Keratinocyte (primary cell): Measurements from ENCODE around the gene NRSN1. TPM values are rescaled to one million over a fixed set of nuclear protein-coding genes. Genes with fewer than 3 reads are reported as not detected.

Experiments used
- DNase-seq: peaks from one replicate; pipeline ENCODE4 v3.0.0-alpha.2; 2011; ENCODE audit warnings: low read depth, missing footprints, low spot score
- FAIRE-seq: peaks from 2 replicates; lab custom pipeline; 2011; peaks lifted over from hg19 to GRCh38; lab: Jason Lieb, UNC
- H2AFZ ChIP-seq: 2 replicates; pipeline ENCODE4 v1.6.0; 2012; ENCODE audit warnings: low read length, control low read depth, inconsistent platforms; ENCODE audit not compliant: control insufficient read depth
- H3K27ac ChIP-seq: 2 replicates; pipeline ENCODE4 v1.5.1; 2011; ENCODE audit warnings: low read length; ENCODE audit not compliant: control insufficient read depth, insufficient read depth
- H3K27me3 ChIP-seq: 3 replicates; pipeline ENCODE4 v1.6.0; 2011; ENCODE audit warnings: low read length; ENCODE audit not compliant: control insufficient read depth, insufficient read depth; ENCODE audit errors: extremely low read depth
- H3K36me3 ChIP-seq, 2 experiments: 2 replicates in 1 of 2; 3 replicates in 1 of 2; pipeline ENCODE4 v1.5.1; 2011; ENCODE audit warnings: low read length in 2 of 2, mild to moderate bottlenecking in 1 of 2; ENCODE audit not compliant: control insufficient read depth in 2 of 2, insufficient read depth in 2 of 2; ENCODE audit errors: extremely low read depth in 1 of 2
- H3K4me1 ChIP-seq: 3 replicates; pipeline ENCODE4 v1.5.1; 2011; ENCODE audit warnings: low read length; ENCODE audit not compliant: control insufficient read depth, insufficient read depth; ENCODE audit errors: extremely low read depth
- H3K4me2 ChIP-seq: 3 replicates; pipeline ENCODE4 v1.6.0; 2011; ENCODE audit warnings: low read depth, low read length; ENCODE audit not compliant: control insufficient read depth, insufficient read depth; ENCODE audit errors: extremely low read depth
- H3K4me3 ChIP-seq, 3 experiments: fragments of 200-600 bp in 1 of 3; sonication (generic) in 1 of 3; 2 replicates in 2 of 3; 3 replicates in 1 of 3; pipeline ENCODE4 v1.5.1; 2011 to 2016; ENCODE audit warnings: low read length in 3 of 3, mild to moderate bottlenecking in 3 of 3, control low read depth in 2 of 3, inconsistent platforms in 1 of 3, low read depth in 1 of 3, mixed read lengths in 1 of 3, mixed run types in 1 of 3, moderate library complexity in 1 of 3; ENCODE audit not compliant: control insufficient read depth in 2 of 3, insufficient read depth in 2 of 3; ENCODE audit errors: extremely low read depth in 1 of 3
- H3K79me2 ChIP-seq: 2 replicates; pipeline ENCODE4 v1.6.0; 2012; ENCODE audit warnings: low read length; ENCODE audit not compliant: control insufficient read depth, insufficient read depth
- H3K9ac ChIP-seq: 3 replicates; pipeline ENCODE4 v1.6.0; 2011; ENCODE audit warnings: low read length; ENCODE audit not compliant: control insufficient read depth, insufficient read depth; ENCODE audit errors: extremely low read depth
- H3K9me1 ChIP-seq: 3 replicates; pipeline ENCODE4 v1.6.0; 2011; ENCODE audit warnings: low read length; ENCODE audit not compliant: control insufficient read depth, insufficient read depth; ENCODE audit errors: extremely low read depth
- H3K9me3 ChIP-seq: 2 replicates; pipeline ENCODE4 v1.5.1; 2012; ENCODE audit warnings: low read depth, low read length; ENCODE audit not compliant: control insufficient read depth
- H4K20me1 ChIP-seq: 3 replicates; pipeline ENCODE4 v1.6.0; 2011; ENCODE audit warnings: low read length; ENCODE audit not compliant: control insufficient read depth, insufficient read depth; ENCODE audit errors: extremely low read depth
- EZH2 ChIP-seq: IDR thresholded peaks from one replicate; pipeline ENCODE4 v1.6.1; 2012; ENCODE audit warnings: inconsistent platforms, mild to moderate bottlenecking, low read length, moderate library complexity
- dilution Hi-C: fragments of 300-500 bp; cut with MboI; formaldehyde crosslinking; loops from one replicate; pipeline ENCODE4 v1.7.0; 2020; ENCODE audit warnings: low sequenced_read_pairs; ENCODE audit not compliant: extremely low pct_ligation_motif_present
- polyA plus RNA-seq, 5 experiments: library from polyadenylated mRNA; depleted of rRNA in 3 of 5; stranded (reverse) in 3 of 5; stranded (forward) in 1 of 5; unstranded in 1 of 5; fragments of >200 nt; gene quantifications; 1 replicate in 1 of 5; 2 replicates in 3 of 5; 3 replicates in 1 of 5; pipeline versions ENCODE4 v1.2.1 to v1.2.3, GENCODE V29; 2011 to 2012; ENCODE audit warnings: missing spikeins in 2 of 5, low read depth in 1 of 5, low replicate concordance in 1 of 5
- TF ChIP-seq, protein P1 (sequence below), 3 experiments: IDR thresholded peaks in 1 of 3; conservative IDR thresholded peaks in 1 of 3; optimal IDR thresholded peaks in 1 of 3; 2 replicates in 2 of 3; 3 replicates in 1 of 3; pipeline versions ENCODE3 to v1.5.1; 2011; ENCODE audit warnings: low read length in 3 of 3, mild to moderate bottlenecking in 3 of 3, moderate library complexity in 2 of 3, control low read depth in 1 of 3, inconsistent platforms in 1 of 3; ENCODE audit not compliant: insufficient read depth in 2 of 3; ENCODE audit errors: extremely low read depth in 1 of 3

NRSN1 gene
- polyA plus RNA-seq, 1 donor (not counting 4 experiments of a cell fraction or from before 2014, with no cell fraction given), result not detected

DNA sequence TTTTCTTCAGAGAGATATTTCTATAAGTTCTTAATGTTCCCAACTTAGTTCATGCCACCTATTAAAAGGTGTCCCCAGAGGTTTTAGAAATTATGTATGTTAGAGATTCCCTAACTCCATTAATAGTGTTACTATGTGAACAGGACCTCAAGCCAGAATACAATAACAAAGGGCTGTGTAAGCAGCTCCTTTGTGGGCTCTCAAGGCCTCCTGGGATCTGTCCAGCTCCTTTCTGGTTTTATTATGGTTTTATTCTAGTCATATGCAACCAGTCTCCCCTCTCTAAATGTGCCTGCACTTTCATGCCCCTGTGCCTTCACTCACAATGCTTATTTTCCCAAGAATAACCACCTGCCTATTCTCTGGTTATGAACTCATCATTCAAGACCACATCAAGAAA is 22.7 kb downstream of the NRSN1 start:
- Histone ChIP-seq H3K9me1 (no peaks in the 10 kb centered on the region), H3K79me2 (no peaks in the 10 kb centered on the region), H3K4me2 (no peak overlapping the region), H2AFZ (no peak overlapping the region), H3K27me3 (no peaks in the 10 kb centered on the region), H3K36me3 (no peaks in the 10 kb centered on the region), H3K9ac (no peak overlapping the region), H3K27ac (no peak overlapping the region), H3K9me3 (no peaks in the 10 kb centered on the region), H3K4me1 (no peaks in the 10 kb centered on the region), H4K20me1 (no peaks in the 10 kb centered on the region), H3K4me3 (no peak overlapping the region)
- no peak for FAIRE-seq
- dilution Hi-C loops, result no loop called here
- TF ChIP-seq EZH2, result no peak
- TF ChIP-seq, protein P1, sequence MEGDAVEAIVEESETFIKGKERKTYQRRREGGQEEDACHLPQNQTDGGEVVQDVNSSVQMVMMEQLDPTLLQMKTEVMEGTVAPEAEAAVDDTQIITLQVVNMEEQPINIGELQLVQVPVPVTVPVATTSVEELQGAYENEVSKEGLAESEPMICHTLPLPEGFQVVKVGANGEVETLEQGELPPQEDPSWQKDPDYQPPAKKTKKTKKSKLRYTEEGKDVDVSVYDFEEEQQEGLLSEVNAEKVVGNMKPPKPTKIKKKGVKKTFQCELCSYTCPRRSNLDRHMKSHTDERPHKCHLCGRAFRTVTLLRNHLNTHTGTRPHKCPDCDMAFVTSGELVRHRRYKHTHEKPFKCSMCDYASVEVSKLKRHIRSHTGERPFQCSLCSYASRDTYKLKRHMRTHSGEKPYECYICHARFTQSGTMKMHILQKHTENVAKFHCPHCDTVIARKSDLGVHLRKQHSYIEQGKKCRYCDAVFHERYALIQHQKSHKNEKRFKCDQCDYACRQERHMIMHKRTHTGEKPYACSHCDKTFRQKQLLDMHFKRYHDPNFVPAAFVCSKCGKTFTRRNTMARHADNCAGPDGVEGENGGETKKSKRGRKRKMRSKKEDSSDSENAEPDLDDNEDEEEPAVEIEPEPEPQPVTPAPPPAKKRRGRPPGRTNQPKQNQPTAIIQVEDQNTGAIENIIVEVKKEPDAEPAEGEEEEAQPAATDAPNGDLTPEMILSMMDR (optimal IDR thresholded peaks at IDR 0.05 in 1 of 3, IDR thresholded peaks at IDR 0.05 in 1 of 3, conservative IDR thresholded peaks at IDR 0.05 in 1 of 3; ENCODE audit: extremely low read depth in 1 of 3, insufficient read depth in 2 of 3, low read length in 3 of 3), result no peak
- no peak for DNase-seq

DNA sequence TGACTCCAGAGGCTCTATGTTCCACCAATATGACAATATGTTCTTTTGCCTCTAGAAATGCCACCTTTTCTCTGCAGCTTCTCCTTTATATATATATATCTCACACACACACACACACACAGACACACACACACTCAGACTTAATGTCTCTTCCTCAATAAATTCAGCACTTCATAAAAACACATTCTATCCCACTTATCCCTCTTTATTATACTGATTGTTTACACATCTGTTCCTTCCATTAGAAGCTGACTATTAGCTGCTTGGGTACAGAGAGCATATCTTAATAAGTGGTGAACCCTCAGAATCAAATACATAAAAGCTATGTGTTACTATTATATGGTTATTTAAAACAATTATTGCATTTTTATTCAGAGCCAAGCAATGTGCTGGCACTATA is 23.3 kb downstream of the NRSN1 start:
- Histone ChIP-seq H3K4me3 (no peak overlapping the region), H3K27ac (no peak overlapping the region), H3K4me1 (no peaks in the 10 kb centered on the region), H3K9me3 (no peaks in the 10 kb centered on the region), H3K79me2 (no peaks in the 10 kb centered on the region), H3K4me2 (no peak overlapping the region), H3K9ac (no peak overlapping the region), H2AFZ (no peak overlapping the region), H3K36me3 (no peaks in the 10 kb centered on the region), H3K9me1 (no peaks in the 10 kb centered on the region), H4K20me1 (no peaks in the 10 kb centered on the region), H3K27me3 (no peaks in the 10 kb centered on the region)
- no peak for FAIRE-seq
- DNase-seq, result no peak
- TF ChIP-seq, protein P1 (optimal IDR thresholded peaks at IDR 0.05 in 1 of 3, IDR thresholded peaks at IDR 0.05 in 1 of 3, conservative IDR thresholded peaks at IDR 0.05 in 1 of 3; ENCODE audit: extremely low read depth in 1 of 3, insufficient read depth in 2 of 3, low read length in 3 of 3), result no peak
- no peak for TF ChIP-seq EZH2
- dilution Hi-C loops, result no loop called here
